Activated CD4-positive, alpha-beta T cell treated with anti-CD3 and anti-CD28 coated beads for 36 hours (primary cell): ENCODE results near the gene MADCAM1. TPM values are rescaled to one million over a fixed set of nuclear protein-coding genes. Genes with fewer than 3 reads are reported as not detected.

ENCODE experiments used
- ATAC-seq: fragments of 200-7000 bp; cut with Tn5 transposase; one replicate; pipeline ENCODE4 v1.10.0; 2021; ENCODE audit warnings: mild to moderate bottlenecking, moderate library complexity
- CTCF ChIA-PET: fragments of 350-600 bp; sonication (Branson Sonifier 250); formaldehyde crosslinking; loops from one replicate; lab custom pipeline; 2021; ENCODE audit warnings: antibody characterized with exemption; lab: Charles Lee
- POLR2A ChIA-PET: fragments of 350-600 bp; sonication (Branson Sonifier 250); formaldehyde crosslinking; loops from one replicate; lab custom pipeline; 2021; ENCODE audit warnings: antibody characterized with exemption, inconsistent platforms; lab: Charles Lee
- DNase-seq: peaks from one replicate; pipeline ENCODE4 v3.0.0-alpha.2; 2020
- H3K27ac Mint-ChIP-seq: one replicate; pipeline ENCODE4 v1.8.0; 2021; ENCODE audit warnings: mixed read lengths
- H3K27me3 Mint-ChIP-seq: one replicate; pipeline ENCODE4 v1.8.0; 2021; ENCODE audit warnings: mixed read lengths
- H3K36me3 Mint-ChIP-seq: one replicate; pipeline ENCODE4 v1.8.0; 2021; ENCODE audit warnings: low read depth, mixed read lengths
- H3K4me1 Mint-ChIP-seq: one replicate; pipeline ENCODE4 v1.8.0; 2021; ENCODE audit warnings: mixed read lengths
- H3K4me3 Mint-ChIP-seq: one replicate; pipeline ENCODE4 v1.8.0; 2021; ENCODE audit warnings: mild to moderate bottlenecking, moderate library complexity, mixed read lengths
- H3K9me3 Mint-ChIP-seq: one replicate; pipeline ENCODE4 v1.8.0; 2021; ENCODE audit warnings: low read depth, mixed read lengths
- intact Hi-C, 2 experiments: fragments of 100-400 bp; cut with DNase I in 1 of 2; cut with micrococcal nuclease in 1 of 2; formaldehyde crosslinking; loops; one replicate each; pipeline versions ENCODE4 v1.14.2 to v1.15.1; 2022 to 2024; cut with DNase I, micrococcal nuclease
- total RNA-seq, 2 experiments: library from RNA; stranded (reverse); gene quantifications; one replicate each; pipeline ENCODE4 v1.2.3, GENCODE V29; 2021

Gene MADCAM1
- total RNA-seq, 2 experiments from 2014 or later = 0.14 TPM; not detected in 1

DNA sequence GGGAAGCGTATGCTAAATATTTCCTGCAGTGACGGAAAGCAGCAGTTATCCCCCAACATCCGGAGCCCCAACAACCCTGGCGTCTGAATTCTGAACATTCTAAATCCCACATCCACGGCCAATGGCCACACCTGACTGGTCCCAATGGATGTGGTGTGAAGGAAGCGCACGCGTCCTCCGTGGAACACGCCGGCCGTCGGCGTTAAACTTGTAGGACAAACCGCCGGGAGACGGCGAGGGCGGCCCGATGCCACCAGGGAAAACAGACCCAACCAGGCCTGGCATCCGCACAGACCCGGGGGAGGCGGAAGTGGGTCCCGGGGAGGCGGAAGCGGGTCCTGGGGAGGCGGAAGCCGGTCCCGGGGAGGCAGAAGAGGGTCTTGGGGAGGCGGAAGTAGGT is 38.6 kb upstream of the MADCAM1 start:
- Mint-ChIP-seq H3K9me3 (no peaks in the 10 kb centered on the region), H3K4me1 (peaks cover 8% of the 10 kb centered on the region), H3K27me3 (peaks cover 14% of the 10 kb centered on the region), H3K27ac (no peak overlapping the region), H3K36me3 (no peaks in the 10 kb centered on the region), H3K4me3 (no peak overlapping the region)
- intact Hi-C loops = loop anchor here in 1 of 2 experiments (10.0 kb wide), 1 partner anchor 1497 kb away; no protein-coding TSS in a partner anchor
- DNase-seq (no peak), ATAC-seq (no peak)
- CTCF ChIA-PET = no interaction called here
- POLR2A ChIA-PET = no interaction called here

DNA sequence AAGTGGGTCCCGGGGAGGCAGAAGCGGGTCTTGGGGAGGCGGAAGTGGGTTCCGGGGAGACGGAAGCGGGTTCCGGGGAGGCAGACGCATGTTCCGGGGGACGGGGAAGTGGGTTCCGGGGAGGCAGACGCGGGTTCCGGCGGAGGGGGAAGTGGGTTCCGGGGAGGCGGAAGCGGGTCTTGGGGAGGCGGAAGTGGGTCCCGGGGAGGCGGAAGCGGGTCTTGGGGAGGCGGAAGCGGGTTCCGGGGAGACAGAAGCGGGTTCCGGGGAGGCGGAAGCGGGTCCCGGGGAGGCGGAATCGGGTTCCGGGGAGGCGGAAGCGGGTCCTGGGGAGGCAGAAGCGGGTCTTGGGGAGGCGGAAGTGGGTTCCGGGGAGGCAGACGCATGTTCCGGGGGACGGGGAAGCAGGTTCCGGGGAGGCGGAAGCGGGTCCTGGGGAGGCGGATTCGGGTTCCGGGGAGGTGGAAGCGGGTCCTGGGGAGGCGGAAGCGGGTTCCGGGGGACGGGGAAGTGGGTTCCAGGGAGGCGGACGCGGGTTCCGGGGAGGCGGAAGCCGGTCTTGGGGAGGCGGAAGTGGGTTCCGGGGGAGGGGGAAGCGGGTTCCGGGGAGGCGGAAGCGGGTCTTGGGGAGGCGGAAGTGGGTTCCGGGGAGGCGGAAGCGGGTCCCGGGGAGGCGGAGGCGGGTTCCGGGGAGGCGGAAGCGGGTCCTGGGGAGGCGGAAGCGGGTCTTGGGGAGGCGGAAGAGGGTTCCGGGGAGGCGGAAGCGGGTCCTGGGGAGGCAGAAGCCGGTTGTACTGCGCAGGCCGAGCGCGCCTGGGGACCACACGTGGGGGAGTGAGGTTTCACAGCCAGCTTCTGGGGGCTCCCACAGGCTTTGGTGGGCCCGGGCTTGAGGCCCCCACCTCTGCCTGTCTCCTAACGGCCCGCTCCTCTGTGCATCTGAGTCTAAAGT is 37.9 kb upstream of the MADCAM1 start:
- Mint-ChIP-seq H3K27ac (no peak overlapping the region), H3K27me3 (peaks cover 14% of the 10 kb centered on the region), H3K4me1 (peaks cover 8% of the 10 kb centered on the region), H3K9me3 (no peaks in the 10 kb centered on the region), H3K36me3 (no peaks in the 10 kb centered on the region), H3K4me3 (no peak overlapping the region)
- ChIA-PET POLR2A (no interaction called here), CTCF (no interaction called here)
- intact Hi-C loops = loop anchor here in 1 of 2 experiments (10.0 kb wide), 1 partner anchor 1496 kb away; no protein-coding TSS in a partner anchor
- no peak for ATAC-seq
- no peak for DNase-seq

DNA sequence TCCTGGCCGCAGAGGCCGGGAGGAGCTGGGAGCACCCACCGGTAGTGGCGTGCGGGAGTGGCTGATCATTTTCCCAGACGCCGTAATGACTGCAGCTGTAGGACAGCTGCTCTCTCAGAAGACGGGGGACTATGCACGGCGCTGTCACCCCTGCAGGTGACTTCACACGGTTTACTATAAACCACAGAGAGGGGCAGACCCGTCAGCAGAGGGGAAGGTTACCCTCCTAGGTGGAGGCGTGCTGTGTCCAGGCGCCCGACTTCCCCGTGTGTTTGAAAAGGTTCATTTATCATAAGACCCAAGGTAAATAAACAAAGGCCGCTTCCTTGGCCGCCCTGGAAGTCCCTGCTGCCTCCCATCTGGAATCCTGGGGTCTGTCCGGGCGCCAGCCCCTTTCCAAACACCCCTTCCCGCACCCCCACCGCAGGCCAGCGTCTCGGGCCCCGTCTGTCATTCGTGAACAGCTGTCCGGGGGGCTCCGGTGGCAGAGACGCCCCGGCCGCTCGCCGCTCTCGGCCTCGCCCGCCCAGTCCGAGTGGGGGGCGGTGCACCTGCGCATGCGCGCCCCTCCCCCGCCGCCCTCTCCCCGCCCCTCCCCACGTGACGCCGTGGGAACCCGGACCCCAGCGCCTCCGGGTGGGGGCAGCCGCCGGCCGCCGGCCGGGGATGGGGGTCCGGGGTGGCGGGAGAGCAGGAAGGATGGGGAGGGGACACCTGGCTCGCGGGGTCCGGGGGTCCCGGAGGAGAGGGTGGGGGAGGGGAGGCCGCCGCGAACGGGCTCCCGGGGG is 36.4 kb upstream of the MADCAM1 start:
- intact Hi-C loops = loop anchor here in 1 of 2 experiments (10.0 kb wide), 1 partner anchor 1495 kb away; no protein-coding TSS in a partner anchor
- Mint-ChIP-seq H3K27me3 (peaks cover 14% of the 10 kb centered on the region), H3K27ac (no peak overlapping the region), H3K4me3 (peak overlapping the region; percentile 45), H3K36me3 (no peaks in the 10 kb centered on the region), H3K4me1 (peaks cover 8% of the 10 kb centered on the region), H3K9me3 (no peaks in the 10 kb centered on the region)
- CTCF ChIA-PET = no interaction called here
- POLR2A ChIA-PET = no interaction called here
- DNase-seq (peak; percentile 41), ATAC-seq (peak; percentile 63)

DNA sequence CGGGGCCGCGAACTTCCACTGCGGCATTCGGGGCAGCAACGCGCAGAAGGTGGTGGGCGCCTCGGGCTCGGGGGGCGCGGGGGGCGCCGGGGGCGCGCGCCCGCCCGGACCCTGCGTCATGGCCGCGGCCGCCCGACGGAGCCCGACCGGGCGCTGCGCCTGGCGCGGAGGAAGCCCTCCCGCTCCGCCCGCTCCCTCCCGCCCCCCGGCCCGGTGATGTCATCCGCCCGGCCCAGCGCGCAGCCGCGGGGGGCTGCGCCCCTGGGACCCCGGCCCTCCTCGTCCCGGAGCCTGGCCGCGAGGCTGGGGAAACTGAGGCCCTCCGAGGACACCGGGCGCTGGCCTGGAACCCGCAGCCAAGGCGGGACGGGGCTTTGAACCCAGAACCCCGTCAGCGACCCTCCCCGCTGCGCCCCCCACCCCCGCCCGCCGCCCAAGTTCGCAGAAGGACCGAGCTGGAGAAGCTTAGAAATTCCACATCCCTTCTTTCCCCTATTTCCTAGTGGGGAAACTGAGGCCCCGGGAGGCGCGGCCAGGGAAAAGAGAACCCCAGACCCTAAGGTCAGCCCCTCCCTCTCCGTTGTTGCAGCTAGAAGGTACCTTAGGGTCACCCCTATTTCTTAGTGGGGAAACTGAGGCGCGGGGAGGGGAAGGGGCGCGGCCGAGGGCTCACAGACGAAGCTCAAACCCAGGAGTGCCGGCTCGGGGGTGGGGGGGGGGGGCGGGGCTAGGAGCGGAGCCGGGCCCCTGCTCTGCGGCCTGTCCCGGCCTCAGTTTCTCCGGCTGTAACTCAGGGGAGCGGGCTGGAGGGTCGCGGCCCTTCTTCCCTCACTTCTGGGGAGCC is 35.2 kb upstream of the MADCAM1 start, which contains the start of gene SHC2:
Gene SHC2 (minus strand): TSS at position 157 of the 844 bp plus-strand sequence. CDS start 37 bp downstream, at position 120.
- Mint-ChIP-seq H3K36me3 (no peaks in the 10 kb centered on the region), H3K27me3 (peaks cover 14% of the 10 kb centered on the region), H3K4me1 (peaks cover 8% of the 10 kb centered on the region), H3K4me3 (peak within 1 kb of the TSS; percentile 45), H3K9me3 (no peaks in the 10 kb centered on the region), H3K27ac (no peak within 1 kb of the TSS)
- DNase-seq (no peak), ATAC-seq (no peak)
- CTCF ChIA-PET = no interaction called here
- POLR2A ChIA-PET = no interaction called here
- intact Hi-C loops = no loop called here

DNA sequence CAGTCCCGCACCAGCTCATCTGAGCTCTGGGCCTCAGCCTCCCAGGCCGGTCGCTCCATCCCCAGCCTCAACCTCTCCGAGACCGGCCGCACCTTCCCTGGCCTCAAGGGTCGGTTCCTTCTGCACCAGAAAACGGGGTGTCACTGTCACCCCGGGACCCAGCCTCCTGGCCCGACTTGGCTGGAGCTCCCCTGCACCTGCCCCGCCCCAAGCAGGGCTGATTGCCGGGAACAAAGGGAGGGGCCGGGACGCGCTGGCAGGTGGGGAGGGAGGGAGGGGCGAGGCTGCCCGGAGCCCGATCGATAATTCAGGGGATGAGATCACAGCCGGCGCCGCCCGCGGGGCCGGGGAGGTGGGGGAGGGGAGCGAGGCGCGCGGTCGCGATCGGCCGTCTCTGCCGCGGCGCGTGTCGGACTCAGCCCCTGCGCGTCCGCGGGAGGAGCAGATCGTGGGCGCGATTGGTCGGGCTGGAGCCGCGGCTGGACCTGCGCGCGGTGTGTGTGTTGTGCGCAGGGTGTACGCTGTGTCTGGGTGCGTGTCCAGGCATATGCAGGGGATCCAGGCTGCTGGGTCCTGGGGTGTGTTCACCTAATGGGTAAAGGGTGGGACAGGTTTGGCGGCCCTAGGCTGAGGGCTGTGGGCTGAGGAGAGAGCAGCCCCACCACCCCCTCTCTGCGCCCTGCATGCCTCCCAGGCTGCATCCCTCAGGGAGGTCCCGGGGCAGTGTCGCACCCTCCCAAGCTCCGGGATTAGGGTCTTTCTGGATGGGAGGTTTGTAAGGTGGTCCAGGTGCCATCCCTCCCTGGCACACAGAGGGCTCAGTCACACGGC is 34.4 kb upstream of the MADCAM1 start:
- intact Hi-C loops = no loop called here
- ATAC-seq (peak; percentile 50), DNase-seq (peak; percentile 41)
- Mint-ChIP-seq H3K27ac (no peak overlapping the region), H3K4me1 (peaks cover 8% of the 10 kb centered on the region), H3K9me3 (no peaks in the 10 kb centered on the region), H3K27me3 (peaks cover 14% of the 10 kb centered on the region), H3K4me3 (peak overlapping the region; percentile 28), H3K36me3 (no peaks in the 10 kb centered on the region)
- POLR2A ChIA-PET = no interaction called here
- CTCF ChIA-PET = no interaction called here

DNA sequence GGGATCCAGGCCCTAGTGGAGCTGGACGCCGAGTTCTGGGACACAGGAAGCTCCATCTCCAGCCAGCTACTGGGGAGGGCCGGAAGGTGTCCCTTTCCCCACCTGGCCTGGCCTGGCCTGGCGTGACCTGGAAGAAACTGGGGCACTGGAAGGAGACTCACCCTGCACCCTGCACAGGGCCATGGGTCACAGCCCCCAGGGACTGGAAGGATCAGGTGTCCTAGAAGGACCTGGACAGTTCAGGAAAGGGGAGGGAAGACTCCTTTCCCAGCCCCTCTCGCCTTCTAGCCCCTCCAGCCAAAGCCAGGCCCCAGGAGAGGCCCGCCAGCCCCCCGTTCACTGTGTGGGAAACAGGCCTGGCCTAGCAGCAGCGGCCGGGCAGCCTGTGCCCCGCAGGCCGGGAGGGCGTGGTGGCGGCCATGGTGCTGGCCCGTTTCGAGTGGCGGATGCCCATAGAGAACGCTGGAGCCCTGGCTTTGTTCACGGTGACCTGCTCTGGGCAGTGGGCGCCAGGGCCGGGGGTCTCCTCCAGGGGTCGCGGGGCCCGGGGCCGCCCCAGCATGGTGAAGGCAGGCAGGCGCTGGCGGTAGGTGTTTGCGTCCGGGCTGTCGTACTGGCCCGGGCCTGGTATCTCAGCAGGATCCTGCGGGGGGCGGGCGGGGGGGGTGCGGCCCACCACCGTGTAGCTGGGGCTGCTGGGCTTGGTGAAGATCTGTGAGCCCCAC is 32.6 kb upstream of the MADCAM1 start:
- ATAC-seq (no peak), DNase-seq (no peak)
- H3K27ac Mint-ChIP-seq = no peak overlapping the region
- peaks cover 8% of the 10 kb centered on the region for H3K4me1 Mint-ChIP-seq
- peaks cover 12% of the 10 kb centered on the region for H3K27me3 Mint-ChIP-seq
- no peaks in the 10 kb centered on the region for H3K9me3 Mint-ChIP-seq
- ChIA-PET CTCF (interaction anchor here (0.7 kb wide), 1 partner anchor 29 kb away, joined by 3 read pairs; no protein-coding TSS in a partner anchor), POLR2A (no interaction called here)
- no peak overlapping the region for H3K4me3 Mint-ChIP-seq
- H3K36me3 Mint-ChIP-seq = no peaks in the 10 kb centered on the region
- intact Hi-C loops = no loop called here

DNA sequence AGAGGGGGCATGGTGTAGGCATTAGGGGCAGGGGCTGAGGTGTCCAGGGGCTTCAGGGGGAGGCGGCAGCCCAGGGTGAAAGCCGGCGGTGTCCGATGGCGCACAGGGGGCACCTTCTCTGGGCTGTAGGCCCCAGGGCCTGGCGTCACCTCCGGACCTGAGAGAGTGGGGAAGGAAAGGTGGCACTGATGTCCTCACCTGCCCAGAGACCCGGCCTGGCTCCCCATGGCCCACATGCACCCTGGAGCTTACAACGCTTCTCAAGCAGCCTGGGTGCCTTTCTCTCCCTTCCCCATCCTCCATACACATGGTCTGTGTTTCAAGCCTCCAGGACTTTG is 32.1 kb upstream of the MADCAM1 start:
- Mint-ChIP-seq H3K36me3 (no peaks in the 10 kb centered on the region), H3K4me1 (peaks cover 8% of the 10 kb centered on the region), H3K27ac (no peak overlapping the region), H3K4me3 (no peak overlapping the region), H3K9me3 (no peaks in the 10 kb centered on the region), H3K27me3 (peaks cover 12% of the 10 kb centered on the region)
- ATAC-seq (no peak), DNase-seq (no peak)
- intact Hi-C loops = no loop called here
- ChIA-PET CTCF (no interaction called here), POLR2A (no interaction called here)

DNA sequence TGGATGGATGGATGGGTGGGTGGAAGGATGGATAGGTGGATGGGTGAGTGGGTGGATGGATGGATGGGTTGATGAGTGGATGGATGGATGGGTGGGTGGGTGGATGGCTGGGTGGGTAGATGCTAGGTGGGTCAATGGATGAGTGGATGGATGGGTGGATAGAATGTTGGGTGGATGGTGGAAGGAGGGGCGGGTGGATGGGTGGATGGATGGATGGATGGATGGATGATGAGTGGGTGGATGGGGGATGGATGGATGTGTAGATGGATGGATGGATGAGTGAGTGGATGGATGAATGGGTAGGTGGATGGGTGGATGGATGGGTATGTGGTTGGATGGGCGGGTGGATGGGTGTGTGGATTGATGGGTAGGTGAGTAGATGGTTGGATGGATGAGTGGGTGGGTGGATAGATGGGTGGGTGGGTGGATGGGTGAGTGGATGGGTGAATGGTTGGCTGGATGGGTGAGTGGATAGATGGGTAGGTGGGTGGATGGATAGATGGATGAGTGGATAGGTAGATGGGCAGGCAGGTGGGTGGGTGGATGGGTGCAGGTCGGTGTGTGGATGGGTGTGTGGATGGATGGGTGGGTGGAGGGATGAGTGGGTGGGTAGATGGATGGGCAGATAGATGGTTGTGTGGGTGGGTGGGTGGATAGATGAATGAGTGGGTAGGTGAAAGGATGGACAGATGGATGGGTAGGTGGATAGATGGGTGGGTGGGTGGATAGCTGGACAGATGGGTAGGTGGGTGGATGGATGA is 31.1 kb upstream of the MADCAM1 start:
- H3K27ac Mint-ChIP-seq = no peak overlapping the region
- peaks cover 2% of the 10 kb centered on the region for H3K4me1 Mint-ChIP-seq
- DNase-seq (no peak), ATAC-seq (no peak)
- no peaks in the 10 kb centered on the region for H3K9me3 Mint-ChIP-seq
- ChIA-PET POLR2A (no interaction called here), CTCF (no interaction called here)
- H3K36me3 Mint-ChIP-seq = no peaks in the 10 kb centered on the region
- H3K27me3 Mint-ChIP-seq = peaks cover 6% of the 10 kb centered on the region
- intact Hi-C loops = no loop called here
- H3K4me3 Mint-ChIP-seq = no peak overlapping the region

DNA sequence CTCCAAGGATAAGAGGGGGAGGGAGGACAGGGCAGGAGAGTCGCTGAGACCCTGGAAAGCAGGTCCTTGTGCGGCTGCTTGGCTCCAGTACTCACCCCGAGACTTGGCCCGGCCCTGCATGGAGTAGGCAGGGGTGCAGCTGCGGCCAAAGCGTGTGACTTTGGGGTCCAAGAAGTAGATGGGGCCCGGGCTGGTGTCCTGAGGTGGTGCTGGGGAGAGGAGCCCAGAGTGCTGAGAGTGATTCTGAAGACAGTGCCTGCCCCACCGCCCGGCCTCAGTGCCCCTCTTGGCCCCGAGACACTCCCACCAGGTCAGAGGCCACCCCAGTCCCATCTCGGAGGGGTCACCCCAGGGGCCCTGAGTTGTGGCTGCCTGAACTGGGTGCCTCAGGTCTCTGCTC is 28.7 kb upstream of the MADCAM1 start:
- H3K27ac Mint-ChIP-seq = no peak overlapping the region
- ATAC-seq = no peak

More for the DNA sequence above, 28.7 kb upstream of the MADCAM1 start:
- H3K9me3 Mint-ChIP-seq = no peaks in the 10 kb centered on the region
- no peak overlapping the region for H3K4me3 Mint-ChIP-seq
- H3K36me3 Mint-ChIP-seq = no peaks in the 10 kb centered on the region
- DNase-seq = no peak
- intact Hi-C loops = no loop called here
- CTCF ChIA-PET = no interaction called here
- POLR2A ChIA-PET = no interaction called here
- no peaks in the 10 kb centered on the region for H3K4me1 Mint-ChIP-seq
- H3K27me3 Mint-ChIP-seq = peaks cover under 1% of the 10 kb centered on the region
